B cell (primary cell): ENCODE results near the gene AAMP.

Experiments used
- EZH2 ChIP-seq: IDR thresholded peaks from 2 replicates; pipeline ENCODE4 v1.6.1; 2012; ENCODE audit warnings: borderline replicate concordance, low read depth, mild to moderate bottlenecking, moderate library complexity, low read length; ENCODE audit not compliant: insufficient read depth, poor library complexity, severe bottlenecking
- TF ChIP-seq, protein P1 (sequence below): fragments of 200-600 bp; IDR thresholded peaks from one replicate; pipeline ENCODE4 v1.8.0; 2022; ENCODE audit warnings: antibody characterized with exemption, mild to moderate bottlenecking

DNA sequence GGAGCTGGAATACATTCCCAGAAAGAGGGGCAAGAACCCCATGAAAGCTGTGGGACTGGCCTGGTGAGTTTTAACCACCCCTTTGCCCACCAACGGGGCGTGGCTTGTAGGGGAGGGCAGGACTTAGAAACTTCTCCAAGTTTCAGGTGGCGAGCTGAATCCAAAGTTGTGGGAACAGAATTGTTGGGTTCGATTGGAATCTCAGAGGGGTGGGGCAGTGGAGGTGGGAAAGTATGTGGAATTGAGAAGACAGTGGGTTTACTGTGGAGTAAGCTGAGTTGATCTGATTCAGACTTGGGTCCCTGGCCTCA lies 1.5 kb upstream of the AAMP start:
- TF ChIP-seq, protein P1, sequence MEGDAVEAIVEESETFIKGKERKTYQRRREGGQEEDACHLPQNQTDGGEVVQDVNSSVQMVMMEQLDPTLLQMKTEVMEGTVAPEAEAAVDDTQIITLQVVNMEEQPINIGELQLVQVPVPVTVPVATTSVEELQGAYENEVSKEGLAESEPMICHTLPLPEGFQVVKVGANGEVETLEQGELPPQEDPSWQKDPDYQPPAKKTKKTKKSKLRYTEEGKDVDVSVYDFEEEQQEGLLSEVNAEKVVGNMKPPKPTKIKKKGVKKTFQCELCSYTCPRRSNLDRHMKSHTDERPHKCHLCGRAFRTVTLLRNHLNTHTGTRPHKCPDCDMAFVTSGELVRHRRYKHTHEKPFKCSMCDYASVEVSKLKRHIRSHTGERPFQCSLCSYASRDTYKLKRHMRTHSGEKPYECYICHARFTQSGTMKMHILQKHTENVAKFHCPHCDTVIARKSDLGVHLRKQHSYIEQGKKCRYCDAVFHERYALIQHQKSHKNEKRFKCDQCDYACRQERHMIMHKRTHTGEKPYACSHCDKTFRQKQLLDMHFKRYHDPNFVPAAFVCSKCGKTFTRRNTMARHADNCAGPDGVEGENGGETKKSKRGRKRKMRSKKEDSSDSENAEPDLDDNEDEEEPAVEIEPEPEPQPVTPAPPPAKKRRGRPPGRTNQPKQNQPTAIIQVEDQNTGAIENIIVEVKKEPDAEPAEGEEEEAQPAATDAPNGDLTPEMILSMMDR: no peak
- TF ChIP-seq EZH2: no peak
